ENCODE data around the gene CTAGE9.
"Not testable (repeated sequence)": the region's sequence is repeated elsewhere in the genome, so short reads cannot be mapped to it uniquely, and the experiment has no call there.

CTAGE9 gene

GRCh38 chr6:131710917-131711316, at the start of gene CTAGE9:
TSS of gene CTAGE9 (minus strand) at chr6:131711017. CDS start at chr6:131711017, 0 bp downstream.
- DNase-seq (ENCODE audit: low read depth) = not testable (repeated sequence)

GRCh38 chr6:131758920-131759319, 48.1 kb upstream of the CTAGE9 start:
- H3K4me3 ChIP-seq (ENCODE audit: control insufficient read depth, low read depth, low read length) = no peak overlapping the region
- peak; percentile 68 for DNase-seq (ENCODE audit: low read depth)
- no peak for TF ChIP-seq CTCF (IDR thresholded peaks at IDR 0.05; ENCODE audit: control insufficient read depth, insufficient read depth, low read depth, low read length, missing control alignments)

More at GRCh38 chr6:131710917-131711316, at the start of gene CTAGE9:
- H3K4me3 ChIP-seq (ENCODE audit: control insufficient read depth, low read depth, low read length) = not testable (repeated sequence)

- no peak for TF ChIP-seq CTCF (IDR thresholded peaks at IDR 0.05; ENCODE audit: control insufficient read depth, insufficient read depth, low read depth, low read length, missing control alignments)
- DNase-seq (ENCODE audit: low read depth) = peak; percentile 61
- H3K4me3 ChIP-seq (ENCODE audit: control insufficient read depth, low read depth, low read length) = no peak overlapping the region
Observed at GRCh38 chr6:131756039-131756438, 45.2 kb upstream of the CTAGE9 start.

DNA sequence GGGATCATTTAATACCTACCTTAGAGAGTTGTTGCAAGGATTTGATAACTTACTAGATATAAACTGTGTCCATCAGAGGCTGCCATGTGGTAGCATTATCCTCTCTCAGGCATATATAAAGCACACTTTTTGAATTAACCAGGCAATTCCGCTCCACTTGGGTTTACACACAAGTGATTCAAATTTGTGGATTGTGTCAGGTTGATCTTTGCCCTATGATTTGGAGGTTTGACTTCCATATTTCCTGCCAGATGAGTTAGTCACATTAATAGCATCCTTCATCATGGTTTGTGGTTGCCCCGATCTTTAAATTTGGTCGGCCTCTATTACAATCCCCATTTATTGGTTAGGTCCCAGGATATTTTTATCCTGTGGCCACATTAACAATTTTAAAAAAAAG, 44.8 kb upstream of the CTAGE9 start:
- no peak for TF ChIP-seq CTCF (IDR thresholded peaks at IDR 0.05; ENCODE audit: control insufficient read depth, insufficient read depth, low read depth, low read length, missing control alignments)
- DNase-seq (ENCODE audit: low read depth) = peak; percentile 99
- no peak overlapping the region for H3K4me3 ChIP-seq (ENCODE audit: control insufficient read depth, low read depth, low read length)

GRCh38 chr6:131754715-131755567, 44.1 kb upstream of the CTAGE9 start:
- H3K4me3 ChIP-seq (ENCODE audit: control insufficient read depth, low read depth, low read length) = no peak overlapping the region
- DNase-seq (ENCODE audit: low read depth) = no peak
- no peak for TF ChIP-seq CTCF (IDR thresholded peaks at IDR 0.05; ENCODE audit: control insufficient read depth, insufficient read depth, low read depth, low read length, missing control alignments)

DNA sequence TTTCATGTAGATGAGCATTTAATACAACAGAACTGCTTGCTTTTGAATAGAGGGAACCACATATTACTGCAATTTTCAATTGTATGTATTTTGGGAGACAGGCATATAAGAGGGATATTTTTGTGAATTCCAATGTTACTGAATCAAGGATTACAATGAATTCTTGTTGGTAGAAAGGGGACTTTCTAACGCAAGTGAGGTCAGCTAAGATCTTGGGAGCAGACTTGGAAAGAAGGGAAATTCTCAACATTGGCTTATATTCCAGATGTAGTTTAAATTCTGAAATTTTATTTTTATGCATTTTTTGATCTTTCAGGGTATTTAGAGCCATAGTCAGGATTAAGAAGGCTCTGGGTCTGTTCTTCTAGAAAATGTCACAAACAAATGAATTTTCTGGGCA, 43.3 kb upstream of the CTAGE9 start:
- no peak overlapping the region for H3K4me3 ChIP-seq (ENCODE audit: control insufficient read depth, low read depth, low read length)
- DNase-seq (ENCODE audit: low read depth) = peak; percentile 72
- no peak for TF ChIP-seq CTCF (IDR thresholded peaks at IDR 0.05; ENCODE audit: control insufficient read depth, insufficient read depth, low read depth, low read length, missing control alignments)

DNA sequence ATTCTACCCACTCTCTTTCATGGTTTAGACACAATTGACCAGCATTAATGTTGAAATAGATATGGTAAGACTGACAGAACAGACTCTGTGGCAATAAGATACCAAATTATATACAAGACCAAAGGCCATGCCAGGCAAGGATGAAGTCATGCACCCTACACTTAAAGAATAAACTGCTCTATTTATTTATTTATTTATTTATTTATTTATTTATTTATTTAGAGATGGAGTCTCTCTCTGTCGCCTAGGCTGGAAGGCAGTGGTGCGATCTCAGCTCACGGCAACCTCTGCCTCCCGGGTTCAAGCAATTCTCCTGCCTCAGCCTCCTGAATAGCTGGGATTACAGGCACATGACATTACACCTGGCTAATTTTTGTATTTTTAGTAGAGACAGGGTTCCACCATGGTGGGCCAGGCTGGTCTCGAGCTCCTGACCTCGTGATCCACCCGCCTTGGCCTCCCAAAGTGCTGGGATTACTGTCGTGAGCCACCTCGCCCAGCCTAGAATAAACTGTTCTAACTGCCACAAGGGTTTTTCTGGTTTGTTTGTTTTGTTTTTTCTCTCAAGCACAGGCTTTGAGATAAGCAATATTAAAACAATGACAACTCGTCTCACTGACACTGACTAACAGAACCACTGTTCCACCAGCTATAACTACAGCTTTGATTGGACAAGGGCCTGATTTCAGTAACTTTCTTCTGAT, 40.3 kb upstream of the CTAGE9 start:
- H3K4me3 ChIP-seq (ENCODE audit: control insufficient read depth, low read depth, low read length); DNase-seq (ENCODE audit: low read depth): not testable (repeated sequence)
